ENCODE results near the gene P4HA2. TPM values are rescaled to one million over a fixed set of nuclear protein-coding genes. Genes with fewer than 3 reads are reported as not detected.

The P4HA2 gene
- total RNA-seq, 6 donors from 2014 or later, result 37.7 to 85.2 (median 57.5) TPM

DNA sequence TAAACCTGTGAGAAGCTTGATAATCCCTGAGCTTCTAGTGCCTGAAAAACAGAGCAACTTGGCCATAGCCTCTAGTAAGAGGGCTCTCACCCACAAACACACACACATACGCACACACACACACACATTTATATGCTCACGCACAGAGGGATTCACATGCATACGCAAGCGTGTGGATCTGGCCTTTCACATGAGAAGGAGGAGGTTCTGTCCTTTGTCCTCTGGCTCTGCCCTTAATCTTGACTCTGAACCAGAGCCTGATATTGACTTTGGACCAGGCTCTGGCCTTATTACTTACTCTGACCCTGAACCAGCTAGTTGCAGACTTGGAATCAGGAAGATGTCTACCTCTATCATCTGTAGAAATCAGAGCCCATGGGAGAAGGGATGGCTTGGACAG is 10.0 kb upstream of the P4HA2 start:
- Histone ChIP-seq H3K4me1 (no peaks in the 10 kb centered on the region), H3K27me3 (no peaks in the 10 kb centered on the region), H3K27ac (no peak overlapping the region), H3K4me3 (no peak overlapping the region), H3K36me3 (no peaks in the 10 kb centered on the region), H3K9me3 (no peaks in the 10 kb centered on the region)
- TF ChIP-seq, protein P1, sequence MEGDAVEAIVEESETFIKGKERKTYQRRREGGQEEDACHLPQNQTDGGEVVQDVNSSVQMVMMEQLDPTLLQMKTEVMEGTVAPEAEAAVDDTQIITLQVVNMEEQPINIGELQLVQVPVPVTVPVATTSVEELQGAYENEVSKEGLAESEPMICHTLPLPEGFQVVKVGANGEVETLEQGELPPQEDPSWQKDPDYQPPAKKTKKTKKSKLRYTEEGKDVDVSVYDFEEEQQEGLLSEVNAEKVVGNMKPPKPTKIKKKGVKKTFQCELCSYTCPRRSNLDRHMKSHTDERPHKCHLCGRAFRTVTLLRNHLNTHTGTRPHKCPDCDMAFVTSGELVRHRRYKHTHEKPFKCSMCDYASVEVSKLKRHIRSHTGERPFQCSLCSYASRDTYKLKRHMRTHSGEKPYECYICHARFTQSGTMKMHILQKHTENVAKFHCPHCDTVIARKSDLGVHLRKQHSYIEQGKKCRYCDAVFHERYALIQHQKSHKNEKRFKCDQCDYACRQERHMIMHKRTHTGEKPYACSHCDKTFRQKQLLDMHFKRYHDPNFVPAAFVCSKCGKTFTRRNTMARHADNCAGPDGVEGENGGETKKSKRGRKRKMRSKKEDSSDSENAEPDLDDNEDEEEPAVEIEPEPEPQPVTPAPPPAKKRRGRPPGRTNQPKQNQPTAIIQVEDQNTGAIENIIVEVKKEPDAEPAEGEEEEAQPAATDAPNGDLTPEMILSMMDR (IDR thresholded peaks at IDR 0.05), result no peak
- TF ChIP-seq EP300 (IDR thresholded peaks at IDR 0.05) (no peak), POLR2A (IDR thresholded peaks at IDR 0.05) (no peak), POLR2AphosphoS5 (IDR thresholded peaks at IDR 0.05) (no peak)
- WGBS, 2 donors, result 94% methylated on average over 4 of the region's 4 CpGs
- no peak for DNase-seq
- no peak for ATAC-seq (ENCODE audit: low FRiP score in 2 of 2)

DNA sequence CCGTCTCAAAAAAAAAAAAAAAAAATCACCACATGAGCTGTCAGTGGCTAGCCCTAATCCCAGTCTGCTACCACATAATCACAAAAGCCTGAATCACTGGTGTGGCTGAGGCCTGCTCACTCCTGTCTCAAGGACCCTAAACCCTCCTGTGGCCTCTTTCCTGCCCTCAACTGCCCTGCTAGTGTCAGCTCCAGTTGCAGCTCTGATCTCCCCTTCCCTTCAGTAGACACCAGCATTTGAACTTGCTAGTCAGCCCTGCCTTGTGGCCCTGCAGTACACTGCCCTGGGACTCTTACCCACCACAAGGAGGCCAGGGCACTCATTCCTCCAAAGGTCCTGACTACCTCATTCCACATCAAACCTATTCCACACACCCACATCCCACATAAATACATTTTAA is 9.5 kb upstream of the P4HA2 start:
- H3K4me1 ChIP-seq, result no peaks in the 10 kb centered on the region
- WGBS, 2 donors, result 93 to 100% methylated on average over 1 of the region's 1 CpG
- H3K27ac ChIP-seq, result no peak overlapping the region
- no peaks in the 10 kb centered on the region for H3K36me3 ChIP-seq
- peak in 1 of 2 donors; percentile 10 for DNase-seq
- TF ChIP-seq, protein P1 (IDR thresholded peaks at IDR 0.05), result no peak
- TF ChIP-seq EP300 (IDR thresholded peaks at IDR 0.05), result no peak
- no peak for TF ChIP-seq POLR2A (IDR thresholded peaks at IDR 0.05)
- TF ChIP-seq POLR2AphosphoS5 (IDR thresholded peaks at IDR 0.05), result no peak
- no peaks in the 10 kb centered on the region for H3K9me3 ChIP-seq
- ATAC-seq (ENCODE audit: low FRiP score in 2 of 2), result no peak
- no peak overlapping the region for H3K4me3 ChIP-seq
- H3K27me3 ChIP-seq, result no peaks in the 10 kb centered on the region

GRCh38 chr5:132235340-132235739 is 7.7 kb upstream of the P4HA2 start:
- no peaks in the 10 kb centered on the region for H3K36me3 ChIP-seq
- H3K9me3 ChIP-seq, result no peaks in the 10 kb centered on the region
- ATAC-seq (ENCODE audit: low FRiP score in 2 of 2) (no peak), DNase-seq (no peak)
- H3K27ac ChIP-seq, result no peak overlapping the region
- no peak overlapping the region for H3K4me3 ChIP-seq
- TF ChIP-seq, protein P1 (IDR thresholded peaks at IDR 0.05), result no peak
- no peak for TF ChIP-seq POLR2A (IDR thresholded peaks at IDR 0.05)
- TF ChIP-seq EP300 (IDR thresholded peaks at IDR 0.05), result no peak
- TF ChIP-seq POLR2AphosphoS5 (IDR thresholded peaks at IDR 0.05), result no peak
- H3K4me1 ChIP-seq, result peaks cover 0 to 5% (median 0%) of the 10 kb centered on the region in 4 donors
- no peaks in the 10 kb centered on the region for H3K27me3 ChIP-seq
- WGBS, 2 donors, result 92 to 95% methylated on average over 3 of the region's 3 CpGs

DNA sequence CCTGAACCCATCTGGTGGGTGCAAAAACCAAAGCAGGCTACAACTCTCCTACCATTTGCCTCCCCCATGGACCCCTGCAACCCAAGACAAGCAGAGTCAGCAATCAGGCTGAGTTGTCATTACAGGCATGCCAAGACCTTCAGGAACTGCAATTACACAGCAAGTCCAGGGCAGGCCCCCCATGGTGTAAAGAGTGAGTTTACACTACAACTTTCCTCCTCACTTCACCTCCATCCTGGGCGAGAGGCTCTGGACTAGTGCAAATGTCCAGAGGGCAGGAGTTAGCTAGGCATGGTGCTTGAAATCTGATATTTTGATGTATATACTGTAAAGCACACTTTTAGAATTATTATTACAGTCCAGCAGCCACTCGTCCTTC is 7.0 kb upstream of the P4HA2 start:
- no peaks in the 10 kb centered on the region for H3K36me3 ChIP-seq
- no peak overlapping the region for H3K4me3 ChIP-seq
- peak in 1 of 2 donors; percentile 16 for DNase-seq
- no peaks in the 10 kb centered on the region for H3K9me3 ChIP-seq
- TF ChIP-seq, protein P1 (IDR thresholded peaks at IDR 0.05), result no peak
- TF ChIP-seq EP300 (IDR thresholded peaks at IDR 0.05), result no peak
- no peak for TF ChIP-seq POLR2A (IDR thresholded peaks at IDR 0.05)
- no peak for TF ChIP-seq POLR2AphosphoS5 (IDR thresholded peaks at IDR 0.05)
- no peak overlapping the region for H3K27ac ChIP-seq
- ATAC-seq (ENCODE audit: low FRiP score in 2 of 2), result no peak
- H3K4me1 ChIP-seq, result peaks cover 0 to 5% (median 0%) of the 10 kb centered on the region in 4 donors
- no peaks in the 10 kb centered on the region for H3K27me3 ChIP-seq
- 88 to 98% methylated on average over 2 of the region's 2 CpGs for WGBS, 2 donors

Measured in upper lobe of left lung (tissue), 6 donors.